HG03571 (cell line): ENCODE data around the gene LRRTM4.

Experiments used
- ATAC-seq: cut with Tn5 transposase; IDR thresholded peaks from one replicate; pipeline ENCODE4 v1.9.1; 2021; ENCODE audit not compliant: unreplicated experiment

Gene LRRTM4

GRCh38 chr2:77325395-77325794, 196.8 kb downstream of the LRRTM4 start:
- ATAC-seq, result no peak

DNA sequence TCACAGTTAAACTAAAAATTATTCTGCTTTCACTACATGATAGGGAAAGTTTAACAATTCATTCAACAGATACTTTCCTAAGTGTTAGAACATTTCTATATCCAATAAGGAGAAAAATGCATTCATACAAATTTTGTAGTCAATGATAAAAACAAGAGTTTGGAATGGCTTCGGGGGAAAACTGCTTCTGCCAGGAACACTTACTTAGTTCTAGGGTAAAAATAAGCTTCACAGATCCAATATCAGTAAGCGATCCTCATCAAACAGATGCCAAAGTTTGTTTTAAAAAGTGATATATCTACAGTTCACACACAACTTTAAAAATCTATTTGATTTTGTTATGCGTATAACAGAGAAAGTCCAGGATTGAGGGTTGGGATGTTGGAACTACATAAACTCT, 199.7 kb downstream of the LRRTM4 start:
- no peak for ATAC-seq

GRCh38 chr2:77314721-77315120, 207.5 kb downstream of the LRRTM4 start:
- ATAC-seq, result no peak

DNA sequence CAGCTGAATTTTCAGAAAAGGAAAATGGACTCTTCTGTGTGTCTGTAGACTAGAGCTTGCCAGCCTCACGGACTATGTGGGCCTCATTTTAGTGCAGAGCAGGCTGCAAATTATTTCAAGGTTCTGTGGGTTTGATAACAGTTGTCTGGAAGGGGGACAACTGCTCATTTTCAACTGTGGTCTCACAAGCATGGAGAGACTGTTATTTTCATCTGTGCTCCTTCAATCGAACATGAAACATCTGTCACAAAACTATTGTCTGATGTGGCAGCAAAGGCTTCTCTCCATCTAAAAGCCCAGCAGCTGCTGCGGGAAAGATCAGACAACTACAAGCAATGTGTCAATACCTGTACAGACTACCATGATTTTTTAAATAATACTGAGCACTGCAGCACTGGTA, 211.8 kb downstream of the LRRTM4 start:
- no peak for ATAC-seq

- no peak for ATAC-seq
Measured at GRCh38 chr2:77309725-77310124, 212.5 kb downstream of the LRRTM4 start.

GRCh38 chr2:77301441-77301840, 220.7 kb downstream of the LRRTM4 start:
- ATAC-seq, result no peak

DNA sequence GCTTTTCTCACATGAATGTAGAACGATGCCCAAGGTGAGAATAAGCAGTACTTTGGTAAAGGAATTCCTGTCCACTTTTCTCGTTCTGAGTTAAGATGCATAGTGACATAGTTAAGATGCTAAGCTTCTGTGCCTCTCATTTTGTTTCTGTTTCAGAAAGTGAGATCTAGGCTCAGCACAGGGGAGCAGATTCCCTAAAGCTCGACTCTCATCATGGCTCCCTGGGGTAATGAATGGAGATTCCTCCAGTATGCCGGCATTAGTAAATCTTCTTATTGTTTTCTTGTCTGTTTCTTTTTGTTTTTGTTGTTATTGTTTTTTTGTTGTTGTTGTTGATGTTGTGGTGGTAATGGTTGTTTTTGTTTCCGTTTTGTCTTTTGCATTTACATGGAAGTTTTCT, 225.4 kb downstream of the LRRTM4 start:
- no peak for ATAC-seq

DNA sequence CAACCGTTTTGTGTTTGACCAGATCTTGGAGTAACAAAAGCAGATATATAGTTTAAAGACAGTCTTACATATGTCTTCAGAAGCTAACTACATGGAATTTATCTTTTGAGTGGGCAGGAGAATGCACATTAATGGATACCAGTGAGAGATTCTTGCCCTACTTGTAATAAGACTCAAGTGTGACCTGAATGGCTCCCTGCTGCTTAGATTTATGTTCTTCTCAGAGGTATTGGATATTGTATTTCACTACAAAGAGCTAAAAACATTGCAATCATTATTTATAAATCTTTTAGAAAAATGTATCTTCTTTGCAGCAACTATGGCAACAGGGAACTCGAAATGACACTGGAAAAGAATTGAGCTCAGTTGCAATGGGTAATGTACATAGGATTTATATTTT, 227.7 kb downstream of the LRRTM4 start:
- ATAC-seq, result no peak

DNA sequence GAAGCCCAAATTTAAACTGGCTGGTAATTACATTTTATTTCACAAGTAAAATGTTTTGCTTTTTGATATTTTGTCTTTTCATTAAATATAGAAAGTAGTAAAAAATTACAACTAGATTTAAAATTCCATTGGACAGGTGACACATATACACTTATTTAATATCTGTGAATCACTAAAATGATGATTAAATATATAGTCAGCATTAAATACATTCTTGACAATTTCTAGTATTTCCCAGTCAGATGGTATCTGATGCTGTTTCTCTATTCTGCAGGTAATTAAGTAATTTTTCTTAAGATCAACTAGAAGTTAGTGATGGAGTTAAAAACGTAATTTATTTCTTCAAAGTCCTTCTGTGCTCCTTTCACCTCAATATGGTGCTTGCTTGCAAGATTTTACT, 237.8 kb downstream of the LRRTM4 start:
- ATAC-seq, result no peak

GRCh38 chr2:77271262-77271661, 250.9 kb downstream of the LRRTM4 start:
- no peak for ATAC-seq

DNA sequence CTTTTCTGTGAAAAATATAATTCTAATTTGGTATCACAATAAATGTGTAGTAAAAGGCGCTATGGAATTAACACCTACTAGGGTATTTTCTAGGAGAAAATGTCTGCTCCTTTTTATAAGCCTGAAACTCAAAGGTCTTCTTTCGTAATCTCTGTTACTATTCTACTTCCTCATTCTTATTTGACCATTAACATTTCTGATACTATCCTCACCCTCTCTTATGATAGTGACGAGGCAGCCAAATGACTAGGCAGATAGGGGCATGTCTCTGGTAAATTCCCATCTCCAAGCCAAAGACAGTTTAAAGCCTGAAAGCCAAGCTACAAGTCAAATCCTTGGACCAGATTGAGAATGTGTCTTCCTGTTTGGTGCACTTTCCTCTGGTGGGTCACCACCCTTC, 251.7 kb downstream of the LRRTM4 start:
- ATAC-seq, result no peak

DNA sequence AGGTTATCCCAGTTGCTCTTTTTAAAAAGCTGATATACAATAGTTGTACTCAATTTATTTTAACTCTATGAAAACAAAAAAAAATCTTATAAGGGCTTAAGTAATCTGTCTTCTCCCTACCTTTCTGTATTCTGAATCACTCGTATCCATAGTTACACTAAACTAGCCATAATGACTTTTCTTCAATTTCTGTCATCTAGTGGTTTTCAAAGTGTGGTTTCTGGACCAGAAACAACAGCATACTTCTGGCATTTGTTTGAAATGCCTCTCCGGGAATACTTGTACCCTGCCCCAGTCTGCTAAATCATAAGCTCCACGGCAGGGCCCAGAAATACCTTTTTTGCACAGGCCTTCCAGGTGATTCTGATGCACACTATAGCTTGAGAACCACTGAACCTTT, 253.6 kb downstream of the LRRTM4 start:
- ATAC-seq, result no peak

DNA sequence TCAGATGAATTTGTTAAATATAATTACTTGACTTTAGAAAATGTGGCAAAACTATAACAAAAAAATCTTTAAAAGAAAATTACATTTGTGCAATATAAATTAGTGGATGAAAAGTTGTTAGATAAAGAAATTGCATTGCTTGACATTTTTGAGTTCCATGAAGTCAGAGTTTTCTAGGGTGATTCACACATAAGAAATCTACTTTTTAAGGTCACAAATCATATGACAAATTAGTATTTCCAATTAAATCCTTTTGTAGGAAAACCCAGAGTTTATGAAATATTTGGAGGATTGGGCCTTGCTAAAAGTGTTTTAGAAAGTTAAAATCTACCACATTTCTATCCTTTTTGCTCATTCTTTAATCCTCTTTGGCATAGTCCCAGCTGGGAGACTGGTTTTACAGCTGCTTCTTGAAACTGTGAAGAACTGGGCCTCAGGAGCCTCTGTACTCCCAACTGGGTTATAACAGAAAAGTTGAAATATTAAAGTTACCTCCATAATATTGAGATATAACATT, 289.2 kb downstream of the LRRTM4 start:
- ATAC-seq, result no peak

DNA sequence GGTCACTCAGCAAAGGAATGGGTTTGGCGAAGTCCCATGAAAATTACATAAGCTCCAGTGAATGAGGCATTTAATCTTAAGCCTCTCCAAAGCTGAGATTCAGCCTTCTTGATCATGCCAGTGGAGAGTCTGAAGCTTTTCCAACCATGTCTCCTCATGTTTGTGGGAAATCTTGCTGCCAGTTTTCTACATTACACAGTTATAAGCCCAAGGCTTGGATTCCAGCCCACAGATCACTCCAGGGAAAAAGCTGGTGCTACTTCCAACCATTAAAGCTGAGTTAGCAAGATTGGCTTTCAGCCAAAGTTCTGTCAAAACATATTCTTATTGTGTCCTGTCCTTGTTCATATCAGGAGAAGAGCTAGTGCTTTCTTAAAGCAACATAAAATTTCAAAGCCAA, 293.8 kb downstream of the LRRTM4 start:
- ATAC-seq, result no peak

DNA sequence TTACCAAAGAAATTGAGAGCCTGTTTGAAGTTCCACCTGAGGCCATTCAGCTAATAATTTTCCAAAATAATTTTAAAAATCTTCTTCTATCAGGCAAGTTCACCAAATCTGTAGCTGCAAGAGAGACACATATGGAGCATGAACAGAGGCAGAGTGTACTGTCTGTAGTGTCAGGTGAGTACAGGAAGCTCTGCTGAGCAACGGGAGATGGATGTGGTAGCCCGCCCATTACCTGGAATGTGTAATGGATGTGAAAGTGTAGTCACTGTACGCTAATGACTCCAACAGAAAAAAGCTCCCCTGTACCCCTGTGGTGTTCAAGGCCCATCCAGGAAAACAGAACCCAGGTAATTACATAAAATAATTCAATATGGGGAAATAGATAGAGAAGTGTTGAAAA, 311.5 kb downstream of the LRRTM4 start:
- no peak for ATAC-seq

DNA sequence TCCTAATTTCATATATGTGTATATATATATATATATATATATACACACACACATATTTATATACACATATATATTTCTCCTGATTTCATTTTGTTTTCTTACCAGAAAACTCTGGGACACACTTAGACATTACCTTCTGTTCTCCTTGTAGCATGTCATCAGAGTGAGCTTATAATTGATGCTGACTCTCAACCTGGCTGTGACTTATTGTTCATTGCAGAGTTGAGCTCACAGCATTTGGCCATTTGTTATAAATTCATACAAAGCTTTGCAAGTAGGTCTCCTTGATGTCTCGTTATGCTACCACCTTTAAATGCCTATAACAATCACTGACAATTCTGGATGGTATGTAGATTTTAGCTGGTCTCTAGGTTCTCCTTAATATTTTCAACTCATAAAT, 314.8 kb downstream of the LRRTM4 start:
- no peak for ATAC-seq

GRCh38 chr2:77201755-77202154, 320.4 kb downstream of the LRRTM4 start:
- no peak for ATAC-seq

DNA sequence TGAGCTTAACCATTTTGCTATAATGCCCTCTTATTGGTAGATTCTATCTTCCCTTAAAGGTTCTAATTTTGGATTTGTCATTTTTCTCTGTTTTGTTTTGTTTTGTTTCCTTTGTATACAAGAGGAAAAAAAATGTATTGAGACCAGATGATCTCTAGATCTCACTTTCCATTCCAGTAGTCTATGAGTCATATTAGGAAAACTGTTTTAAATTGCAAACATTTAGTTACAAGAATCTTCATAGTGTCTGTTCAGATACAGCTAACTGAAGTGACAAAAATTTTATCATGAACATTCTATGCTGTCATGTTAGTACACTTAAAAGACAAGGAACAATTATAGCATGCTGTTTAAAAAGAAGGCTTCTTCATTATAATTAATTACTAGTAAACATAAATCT, 322.8 kb downstream of the LRRTM4 start:
- ATAC-seq, result no peak

DNA sequence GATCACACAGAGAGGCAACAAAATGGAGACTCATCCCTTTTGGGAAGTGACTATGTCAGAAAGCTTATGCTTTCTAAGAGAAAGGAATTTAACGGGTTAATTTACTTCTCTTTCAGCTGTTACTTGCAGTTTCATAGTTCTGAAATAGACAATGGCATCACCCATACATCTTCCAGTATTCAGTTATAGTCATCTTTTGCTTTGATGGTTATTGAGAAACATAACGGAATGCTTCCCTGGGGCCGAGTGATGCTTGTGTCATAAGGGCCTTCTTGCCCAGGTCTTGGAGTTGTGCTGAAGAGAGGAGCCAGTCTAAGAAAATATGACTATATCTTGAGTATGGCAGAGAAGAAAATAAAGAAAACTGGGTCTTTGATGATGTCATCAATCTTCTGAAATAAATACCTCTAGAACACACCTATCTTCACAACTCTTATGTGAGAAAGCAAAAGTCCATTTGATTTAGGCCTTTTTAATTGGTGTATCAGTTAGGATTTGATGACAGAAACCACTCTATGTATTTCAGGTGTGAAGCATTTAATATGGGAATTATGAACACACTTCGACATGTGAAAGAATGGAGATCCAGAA, 328.2 kb downstream of the LRRTM4 start:
- ATAC-seq, result no peak

- ATAC-seq, result no peak
Measured at GRCh38 chr2:77192811-77193289, 329.3 kb downstream of the LRRTM4 start.

GRCh38 chr2:77191665-77192064, 330.5 kb downstream of the LRRTM4 start:
- no peak for ATAC-seq

DNA sequence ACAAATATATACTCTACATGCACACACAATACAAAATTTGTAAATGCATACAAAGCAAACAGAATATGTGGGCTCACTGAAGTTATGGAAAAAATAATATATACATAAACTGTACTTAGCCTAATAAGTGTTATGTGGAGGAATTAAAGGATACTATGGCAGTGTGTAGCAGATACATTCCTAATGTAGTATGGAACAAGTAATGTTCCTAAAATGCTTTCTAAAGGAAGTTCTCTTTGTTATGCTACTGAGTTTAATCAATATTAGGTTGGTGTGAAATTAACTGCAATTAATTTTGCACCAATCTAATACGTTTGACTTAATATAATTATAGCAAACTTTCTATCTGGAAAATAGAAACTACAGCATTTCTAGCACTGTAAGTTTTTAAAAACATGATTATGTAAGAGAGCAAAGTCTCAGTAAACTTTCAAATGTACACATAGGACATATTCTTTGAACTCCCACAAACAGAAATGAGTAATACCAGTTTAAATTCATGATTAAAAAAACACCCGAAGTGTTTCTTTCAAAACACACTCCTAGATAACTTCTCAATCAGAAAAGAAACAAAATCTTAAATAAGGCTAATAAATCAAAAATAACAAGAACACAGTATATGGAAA, 331.3 kb downstream of the LRRTM4 start:
- no peak for ATAC-seq

DNA sequence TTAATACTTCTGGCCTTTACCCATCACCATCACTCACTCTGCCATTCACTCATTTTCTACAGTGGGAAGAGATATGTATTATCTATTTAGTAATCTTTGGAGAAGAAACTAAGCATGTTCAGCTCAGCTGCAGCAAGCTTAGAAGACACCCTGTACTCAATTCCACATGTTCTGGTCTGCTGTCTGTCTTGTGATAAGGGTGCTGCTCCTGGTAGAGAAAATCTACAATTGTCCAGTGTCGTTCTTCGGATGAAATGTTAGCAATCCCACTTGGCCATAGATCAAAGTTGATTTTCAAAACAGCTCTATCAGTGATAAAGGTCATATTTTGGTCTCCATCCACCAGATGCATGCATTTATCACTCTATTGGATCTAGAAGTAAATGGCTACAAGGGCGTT, 337.1 kb downstream of the LRRTM4 start:
- no peak for ATAC-seq
